CD4-positive, alpha-beta memory T cell (primary cell): ENCODE results near the gene RPL27. TPM values are rescaled to one million over a fixed set of nuclear protein-coding genes. Genes with fewer than 3 reads are reported as not detected.

Experiments
- CTCF ChIA-PET: fragments of 350-600 bp; sonication (Branson Sonifier 250); formaldehyde crosslinking; loops from one replicate; lab custom pipeline; 2021; ENCODE audit warnings: inconsistent platforms; ENCODE audit not compliant: partially characterized antibody; lab: Charles Lee
- POLR2A ChIA-PET: fragments of 350-600 bp; sonication (Branson Sonifier 250); formaldehyde crosslinking; loops from one replicate; lab custom pipeline; 2021; ENCODE audit not compliant: partially characterized antibody; lab: Charles Lee
- DNase-seq, 5 donors: peaks; one replicate each; pipeline versions ENCODE4 v3.0.0 to v3.0.0-alpha.2; 2020 to 2022; ENCODE audit warnings: mixed read lengths in 1 of 5
- H3K27ac ChIP-seq: one replicate; pipeline ENCODE4 v1.7.0; 2013; ENCODE audit warnings: low read depth, low read length
- H3K27me3 ChIP-seq: 2 replicates; pipeline ENCODE4 v1.7.0; 2013; ENCODE audit warnings: mild to moderate bottlenecking, low read length, moderate library complexity; ENCODE audit not compliant: insufficient read depth
- H3K36me3 ChIP-seq: 2 replicates; pipeline ENCODE4 v1.7.0; 2013; ENCODE audit warnings: mild to moderate bottlenecking, low read length, moderate library complexity; ENCODE audit not compliant: insufficient read depth
- H3K4me1 ChIP-seq: 2 replicates; pipeline ENCODE4 v1.7.0; 2013; ENCODE audit warnings: mild to moderate bottlenecking, low read length, moderate library complexity; ENCODE audit not compliant: insufficient read depth
- H3K4me3 ChIP-seq, 2 donors: one replicate each; pipeline ENCODE4 v1.7.0; 2013; ENCODE audit warnings: low read length in 2 of 2, mild to moderate bottlenecking in 1 of 2
- H3K9me3 ChIP-seq, 2 donors: one replicate each; pipeline ENCODE4 v1.7.0; 2013; ENCODE audit warnings: low read length in 2 of 2, control low read depth in 1 of 2; ENCODE audit not compliant: control insufficient read depth in 1 of 2
- H3K27ac Mint-ChIP-seq, 7 donors: one replicate each; pipeline ENCODE4 v1.8.0; 2020 to 2021; ENCODE audit warnings: mixed read lengths in 7 of 7, mild to moderate bottlenecking in 6 of 7, inconsistent platforms in 3 of 7, moderate library complexity in 3 of 7
- H3K27me3 Mint-ChIP-seq, 2 donors: one replicate each; pipeline ENCODE4 v1.8.0; 2020 to 2021; ENCODE audit warnings: mixed read lengths in 2 of 2
- H3K36me3 Mint-ChIP-seq, 2 donors: one replicate each; pipeline ENCODE4 v1.8.0; 2020 to 2021; ENCODE audit warnings: mixed read lengths in 2 of 2, inconsistent platforms in 1 of 2, mild to moderate bottlenecking in 1 of 2
- H3K4me1 Mint-ChIP-seq, 4 donors: one replicate each; pipeline ENCODE4 v1.8.0; 2020 to 2021; ENCODE audit warnings: mixed read lengths in 4 of 4, mild to moderate bottlenecking in 1 of 4
- H3K4me3 Mint-ChIP-seq, 8 donors: one replicate each; pipeline ENCODE4 v1.8.0; 2020 to 2021; ENCODE audit warnings: mixed read lengths in 8 of 8, mild to moderate bottlenecking in 7 of 8, moderate library complexity in 6 of 8, inconsistent platforms in 3 of 8
- H3K9me3 Mint-ChIP-seq, 8 donors: one replicate each; pipeline ENCODE4 v1.8.0; 2020 to 2021; ENCODE audit warnings: mixed read lengths in 8 of 8, mild to moderate bottlenecking in 5 of 8, inconsistent platforms in 3 of 8, moderate library complexity in 1 of 8
- intact Hi-C: fragments of 100-400 bp; cut with micrococcal nuclease; formaldehyde crosslinking; loops from one replicate; pipeline ENCODE4 v1.15.1; 2023
- polyA plus RNA-seq, 2 donors: library from polyadenylated mRNA; unstranded; fragments of 300-500 nt; fragmentation: Illumina TruSeq; gene quantifications; one replicate each; pipeline ENCODE4 v1.2.3, GENCODE V29; 2021
- total RNA-seq, 2 experiments: library from RNA; stranded (reverse); gene quantifications; one replicate each; pipeline ENCODE4 v1.2.3, GENCODE V29; 2021

The RPL27 gene
- total and polyA plus RNA-seq, 4 experiments from 2014 or later = 1,528 to 2,293 (median 1,598) TPM

GRCh38 chr17:43014649-43015542 is 16.7 kb downstream of the RPL27 start:
- CTCF ChIA-PET = interaction anchor here (1.3 kb wide), 1 partner anchor 324 kb away, joined by 4 read pairs; no protein-coding TSS in a partner anchor
- Mint-ChIP-seq H3K4me3 (no peak overlapping the region), H3K27ac (peak overlapping the region; percentile 39 to 88 (median 74)), H3K9me3 (no peaks in the 10 kb centered on the region), H3K27me3 (no peaks in the 10 kb centered on the region), H3K4me1 (peaks cover 18 to 42% (median 25%) of the 10 kb centered on the region in 4 donors), H3K36me3 (peaks cover 6 to 42% of the 10 kb centered on the region in 2 donors)
- Histone ChIP-seq H3K4me3 (no peak overlapping the region), H3K4me1 (peaks cover 16% of the 10 kb centered on the region), H3K27me3 (no peaks in the 10 kb centered on the region), H3K9me3 (no peaks in the 10 kb centered on the region), H3K27ac (no peak overlapping the region), H3K36me3 (peaks cover 23% of the 10 kb centered on the region)
- POLR2A ChIA-PET = interaction anchor here (0.8 to 1.2 kb wide), 3 partner anchors 9 to 301 kb away, joined by 3 read pairs; partner anchors contain the start of genes IFI35 and RPL27
- intact Hi-C loops = no loop called here
- DNase-seq = no peak

GRCh38 chr17:43015579-43015978 is 17.4 kb downstream of the RPL27 start:
- Histone ChIP-seq H3K4me3 (no peak overlapping the region), H3K36me3 (peaks cover 23% of the 10 kb centered on the region), H3K27ac (no peak overlapping the region), H3K27me3 (no peaks in the 10 kb centered on the region), H3K4me1 (peaks cover 21% of the 10 kb centered on the region), H3K9me3 (no peaks in the 10 kb centered on the region)
- no peak for DNase-seq
- ChIA-PET CTCF (interaction anchor here (1.3 kb wide), 1 partner anchor 324 kb away, joined by 4 read pairs; no protein-coding TSS in a partner anchor), POLR2A (interaction anchor here (1.0 to 1.2 kb wide), 2 partner anchors 9 to 300 kb away, joined by 3 read pairs; partner anchors contain the start of gene IFI35)
- intact Hi-C loops = no loop called here
- H3K27me3 Mint-ChIP-seq = no peaks in the 10 kb centered on the region
- peaks cover 19 to 44% (median 26%) of the 10 kb centered on the region in 4 donors for H3K4me1 Mint-ChIP-seq
- H3K27ac Mint-ChIP-seq = peak overlapping the region in 4 of 7 donors; percentile 5 to 74 (median 56)
- H3K36me3 Mint-ChIP-seq = peaks cover 6 to 38% of the 10 kb centered on the region in 2 donors
- H3K9me3 Mint-ChIP-seq = no peaks in the 10 kb centered on the region
- H3K4me3 Mint-ChIP-seq = no peak overlapping the region

DNA sequence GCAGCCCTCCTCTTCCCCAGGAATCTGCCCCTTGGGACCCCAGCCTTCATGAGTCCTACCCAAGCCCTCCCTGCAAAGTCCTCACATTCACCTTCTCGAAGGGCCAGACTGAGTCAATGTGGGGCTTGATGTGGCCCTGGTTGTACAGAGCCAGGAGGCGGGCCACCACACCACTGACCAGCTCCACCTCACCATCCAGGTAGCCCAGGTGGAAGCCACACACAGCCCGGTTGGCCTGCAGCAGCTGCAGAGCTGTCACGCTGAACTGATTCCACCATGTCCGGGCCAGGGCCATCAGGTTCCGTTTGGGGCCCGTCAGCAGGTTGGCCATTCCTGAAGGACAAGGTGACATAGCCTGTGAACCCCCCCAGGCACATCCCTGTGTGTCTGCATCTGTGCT is 18.0 kb downstream of the RPL27 start:
- peaks cover 23% of the 10 kb centered on the region for H3K36me3 ChIP-seq
- H3K4me1 ChIP-seq = peaks cover 25% of the 10 kb centered on the region
- H3K27ac Mint-ChIP-seq = peak overlapping the region in 2 of 7 donors; percentile 67 to 74
- H3K36me3 Mint-ChIP-seq = peaks cover 6 to 34% of the 10 kb centered on the region in 2 donors
- no peaks in the 10 kb centered on the region for H3K9me3 Mint-ChIP-seq
- no peaks in the 10 kb centered on the region for H3K27me3 Mint-ChIP-seq
- intact Hi-C loops = no loop called here
- H3K27me3 ChIP-seq = no peaks in the 10 kb centered on the region
- H3K9me3 ChIP-seq = no peaks in the 10 kb centered on the region
- ChIA-PET CTCF (no interaction called here), POLR2A (no interaction called here)
- no peak for DNase-seq
- H3K27ac ChIP-seq = no peak overlapping the region
- peaks cover 19 to 45% (median 28%) of the 10 kb centered on the region in 4 donors for H3K4me1 Mint-ChIP-seq
- H3K4me3 Mint-ChIP-seq = no peak overlapping the region
- H3K4me3 ChIP-seq = no peak overlapping the region

- CTCF ChIA-PET = no interaction called here
- peak overlapping the region; percentile 62 to 92 (median 81) for H3K27ac Mint-ChIP-seq
- POLR2A ChIA-PET = interaction anchor here (0.7 to 5.2 kb wide), 2 partner anchors 20 to 40 kb away, joined by 3 to 26 read pairs; partner anchors contain the start of gene RPL27
Measured at GRCh38 chr17:43018008-43018853, 20.0 kb downstream of the RPL27 start.

DNA sequence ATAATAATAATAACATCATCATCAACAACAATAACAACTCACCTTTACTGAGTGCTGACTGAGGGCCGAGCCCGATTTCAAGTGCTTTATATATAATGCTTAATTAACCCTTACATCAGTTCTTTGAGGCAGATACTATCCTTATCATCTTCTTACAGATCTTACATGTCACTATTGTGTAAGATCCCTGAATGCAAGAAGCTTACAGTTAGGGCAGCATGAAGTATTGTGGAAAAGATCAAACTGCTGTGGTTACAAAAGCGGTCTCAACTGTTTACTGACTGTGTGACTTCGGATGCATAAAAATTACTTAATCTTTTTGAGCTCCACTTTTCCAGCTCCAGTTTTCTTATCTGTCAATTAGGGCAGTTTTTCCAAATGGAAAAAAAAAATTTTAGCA is 20.7 kb downstream of the RPL27 start:
- Mint-ChIP-seq H3K9me3 (no peaks in the 10 kb centered on the region), H3K27ac (peak overlapping the region; percentile 62 to 92 (median 81)), H3K27me3 (no peaks in the 10 kb centered on the region), H3K4me3 (peak overlapping the region in 1 of 8 donors; percentile 17), H3K36me3 (peaks cover 0 to 17% of the 10 kb centered on the region in 2 donors), H3K4me1 (peaks cover 18 to 49% (median 32%) of the 10 kb centered on the region in 4 donors)
- peaks cover 35% of the 10 kb centered on the region for H3K4me1 ChIP-seq
- DNase-seq = no peak
- CTCF ChIA-PET = no interaction called here
- no peak overlapping the region for H3K27ac ChIP-seq
- POLR2A ChIA-PET = interaction anchor here (0.7 to 5.2 kb wide), 2 partner anchors 13 to 20 kb away, joined by 3 to 26 read pairs; partner anchors contain the start of genes IFI35 and RPL27
- intact Hi-C loops = no loop called here
- no peak overlapping the region for H3K4me3 ChIP-seq
- H3K36me3 ChIP-seq = peaks cover 10% of the 10 kb centered on the region
- H3K9me3 ChIP-seq = no peaks in the 10 kb centered on the region
- no peaks in the 10 kb centered on the region for H3K27me3 ChIP-seq

More at GRCh38 chr17:43018008-43018853, 20.0 kb downstream of the RPL27 start:
- H3K27me3 Mint-ChIP-seq = no peaks in the 10 kb centered on the region
- H3K4me3 Mint-ChIP-seq = peak overlapping the region in 5 of 8 donors; percentile 2 to 32 (median 17)
- peaks cover 0 to 24% of the 10 kb centered on the region in 2 donors for H3K36me3 Mint-ChIP-seq
- H3K9me3 Mint-ChIP-seq = no peaks in the 10 kb centered on the region
- Histone ChIP-seq H3K27ac (no peak overlapping the region), H3K4me1 (peaks cover 33% of the 10 kb centered on the region), H3K36me3 (peaks cover 16% of the 10 kb centered on the region), H3K27me3 (no peaks in the 10 kb centered on the region), H3K9me3 (no peaks in the 10 kb centered on the region), H3K4me3 (no peak overlapping the region)
- peaks cover 18 to 49% (median 30%) of the 10 kb centered on the region in 4 donors for H3K4me1 Mint-ChIP-seq
- intact Hi-C loops = no loop called here
- peak in 4 of 5 donors; percentile 41 to 78 (median 56) for DNase-seq

DNA sequence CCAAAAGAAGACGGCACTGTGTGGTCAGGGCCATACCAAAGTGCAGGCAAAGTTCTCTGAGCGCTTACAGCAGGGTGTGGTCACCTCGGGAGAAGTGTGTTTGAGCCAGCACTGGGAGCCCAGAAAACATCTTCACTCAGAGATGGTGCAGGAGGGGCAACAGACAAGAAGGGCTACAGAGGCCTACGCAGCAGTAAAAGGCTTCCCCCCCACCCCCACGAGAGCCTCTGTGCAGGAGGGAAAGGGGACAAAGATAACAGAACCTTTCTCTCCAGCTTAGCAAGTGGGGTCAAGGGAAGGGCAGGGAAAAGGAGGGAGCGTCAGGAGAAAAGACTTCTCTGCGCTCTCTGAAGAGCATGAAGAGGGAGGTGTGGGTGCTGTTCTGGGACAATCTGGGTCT is 21.2 kb downstream of the RPL27 start:
- peak overlapping the region in 7 of 8 donors; percentile 17 to 91 (median 55) for H3K4me3 Mint-ChIP-seq
- no peak for DNase-seq
- ChIA-PET CTCF (no interaction called here), POLR2A (interaction anchor here (0.7 to 5.2 kb wide), 2 partner anchors 13 to 21 kb away, joined by 3 to 26 read pairs; partner anchors contain the start of genes IFI35 and RPL27)
- H3K27ac ChIP-seq = no peak overlapping the region
- peaks cover 0 to 12% of the 10 kb centered on the region in 2 donors for H3K36me3 Mint-ChIP-seq
- peaks cover 21 to 53% (median 35%) of the 10 kb centered on the region in 4 donors for H3K4me1 Mint-ChIP-seq
- no peaks in the 10 kb centered on the region for H3K27me3 Mint-ChIP-seq
- H3K9me3 Mint-ChIP-seq = no peaks in the 10 kb centered on the region
- H3K36me3 ChIP-seq = peaks cover 5% of the 10 kb centered on the region
- H3K27me3 ChIP-seq = no peaks in the 10 kb centered on the region
- intact Hi-C loops = no loop called here
- H3K9me3 ChIP-seq = no peaks in the 10 kb centered on the region
- peak overlapping the region; percentile 27 to 89 (median 79) for H3K27ac Mint-ChIP-seq
- peaks cover 40% of the 10 kb centered on the region for H3K4me1 ChIP-seq
- no peak overlapping the region for H3K4me3 ChIP-seq
